HCT116 (cell line): ENCODE data around the gene SERPINA10.

Experiments used
- CTCF ChIP-seq, 3 experiments: fragments of 200-600 bp in 1 of 3; sonication (generic) in 1 of 3; IDR thresholded peaks in 2 of 3; conservative IDR thresholded peaks in 1 of 3; 2 replicates each; pipeline ENCODE4 v1.5.1; 2012 to 2017; ENCODE audit warnings: low read depth in 2 of 3, low read length in 2 of 3, antibody characterized with exemption in 1 of 3, borderline replicate concordance in 1 of 3, control low read depth in 1 of 3, mild to moderate bottlenecking in 1 of 3, mixed read lengths in 1 of 3, mixed run types in 1 of 3, moderate library complexity in 1 of 3; ENCODE audit not compliant: insufficient read depth in 1 of 3
- EZH2 ChIP-seq: fragments of 200-600 bp; sonication (generic); IDR thresholded peaks from 2 replicates; pipeline ENCODE4 v1.6.1; 2017; ENCODE audit warnings: antibody characterized with exemption, mixed run types
- EZH2phosphoT487 ChIP-seq: fragments of 200-600 bp; IDR thresholded peaks from 2 replicates; pipeline ENCODE4 v1.6.1; 2018; ENCODE audit warnings: antibody characterized with exemption, borderline replicate concordance
- JUND ChIP-seq: IDR thresholded peaks from 2 replicates; pipeline ENCODE4 v1.6.1; 2012
- RAD21 ChIP-seq: IDR thresholded peaks from 2 replicates; pipeline ENCODE4 v1.6.1; 2012; ENCODE audit warnings: low read depth, mild to moderate bottlenecking
- REST ChIP-seq: IDR thresholded peaks from 2 replicates; pipeline ENCODE4 v1.6.1; 2012; ENCODE audit warnings: low read depth
- SP1 ChIP-seq: IDR thresholded peaks from 2 replicates; pipeline ENCODE4 v1.6.1; 2012; ENCODE audit warnings: low read depth
- YY1 ChIP-seq: IDR thresholded peaks from 2 replicates; pipeline ENCODE4 v1.6.1; 2011; ENCODE audit warnings: low read length, low read depth, moderate library complexity, mild to moderate bottlenecking; ENCODE audit not compliant: insufficient replicate concordance; ENCODE audit errors: extremely low read depth
- TF ChIP-seq, protein P1 (sequence below): IDR thresholded peaks from 2 replicates; pipeline ENCODE4 v1.6.1; 2012

DNA sequence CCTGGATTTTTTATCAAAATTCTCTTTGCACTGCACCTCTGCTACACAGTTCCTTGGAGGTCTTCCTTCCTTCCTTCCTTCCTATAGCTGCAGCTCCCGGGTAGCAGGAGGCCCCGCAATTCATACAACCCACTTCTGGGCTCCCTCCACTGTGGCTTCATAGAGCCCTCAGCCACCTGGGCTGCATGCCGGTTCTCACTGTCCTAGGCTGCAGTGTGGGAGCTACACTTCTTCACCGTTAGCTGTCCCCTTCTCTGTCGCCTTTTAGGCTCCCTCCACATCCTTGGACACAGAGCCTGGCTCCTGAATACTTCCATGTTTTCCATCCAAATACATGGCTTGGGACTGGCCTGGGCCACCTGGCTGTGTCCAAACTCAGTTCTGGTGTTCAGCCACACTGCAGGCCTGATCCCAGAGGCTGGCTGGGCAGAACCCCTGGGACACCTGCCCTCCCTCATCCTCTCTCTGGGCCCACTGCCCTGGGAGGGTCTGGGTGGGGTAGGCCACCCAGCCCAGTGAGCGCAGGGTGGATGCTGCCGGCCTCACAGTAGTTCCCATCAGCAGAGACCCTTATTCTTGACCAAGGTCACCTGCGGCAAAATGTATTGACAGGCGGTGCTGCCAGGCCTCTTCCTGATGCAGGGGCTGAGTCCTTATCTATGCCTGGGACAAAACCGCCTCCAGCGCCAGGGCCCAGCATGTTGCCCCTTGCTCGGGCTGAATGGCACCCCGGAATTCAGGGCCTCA is 1.7 kb downstream of the SERPINA10 start:
- no peak for TF ChIP-seq CTCF (IDR thresholded peaks at IDR 0.05 in 2 of 3, conservative IDR thresholded peaks at IDR 0.05 in 1 of 3; ENCODE audit: borderline replicate concordance in 1 of 3, insufficient read depth in 1 of 3, low read depth in 2 of 3, low read length in 2 of 3)
- no peak for TF ChIP-seq EZH2phosphoT487
- no peak for TF ChIP-seq YY1
- TF ChIP-seq, protein P1, sequence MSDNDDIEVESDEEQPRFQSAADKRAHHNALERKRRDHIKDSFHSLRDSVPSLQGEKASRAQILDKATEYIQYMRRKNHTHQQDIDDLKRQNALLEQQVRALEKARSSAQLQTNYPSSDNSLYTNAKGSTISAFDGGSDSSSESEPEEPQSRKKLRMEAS, result no peak
- no peak for TF ChIP-seq REST
- TF ChIP-seq JUND, result no peak
- no peak for TF ChIP-seq RAD21
- no peak for TF ChIP-seq EZH2
- no peak for TF ChIP-seq SP1
